Right ventricle myocardium superior (tissue), 1 donor: ENCODE measurements around the gene CABYR. TPM values are rescaled to one million over a fixed set of nuclear protein-coding genes. Genes with fewer than 3 reads are reported as not detected.
A peak's percentile ranks its signal among the peaks of the same experiment; 100 is the strongest.

ENCODE experiments used
- ATAC-seq: fragments of 200-7000 bp; cut with Tn5 transposase; one replicate; pipeline ENCODE4 v1.9.1; 2020; ENCODE audit warnings: mild to moderate bottlenecking; ENCODE audit not compliant: poor library complexity
- DNase-seq: peaks from one replicate; pipeline ENCODE4 v3.0.0-alpha.2; 2020
- intact Hi-C: fragments of 100-400 bp; cut with DNase I; formaldehyde crosslinking; loops from one replicate; pipeline ENCODE4 v1.11.2; 2022
- long read RNA-seq: library from polyadenylated mRNA; unstranded; transcript quantifications from one replicate; pipeline ENCODE4 v2.0.0, GENCODE V29; 2021
- total RNA-seq: library from RNA; stranded (reverse); fragmentation: NEBNext Ultra II Directional; extraction: Animal tissue kit (Norgen Biotek cat#: 25700); gene quantifications from one replicate; pipeline ENCODE4 v1.2.1, GENCODE V29; 2021
- donor health status: DM: no; HTN: yes; CAD: no; lungs with severe emphysema.

Gene CABYR, protein sequence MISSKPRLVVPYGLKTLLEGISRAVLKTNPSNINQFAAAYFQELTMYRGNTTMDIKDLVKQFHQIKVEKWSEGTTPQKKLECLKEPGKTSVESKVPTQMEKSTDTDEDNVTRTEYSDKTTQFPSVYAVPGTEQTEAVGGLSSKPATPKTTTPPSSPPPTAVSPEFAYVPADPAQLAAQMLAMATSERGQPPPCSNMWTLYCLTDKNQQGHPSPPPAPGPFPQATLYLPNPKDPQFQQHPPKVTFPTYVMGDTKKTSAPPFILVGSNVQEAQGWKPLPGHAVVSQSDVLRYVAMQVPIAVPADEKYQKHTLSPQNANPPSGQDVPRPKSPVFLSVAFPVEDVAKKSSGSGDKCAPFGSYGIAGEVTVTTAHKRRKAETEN
- not detected for total RNA-seq
- long read RNA-seq, result 0 reads

- peak; percentile 79 for DNase-seq
- intact Hi-C loops, result no loop called here
- peak; percentile 93 for ATAC-seq
These were observed at the start of gene CABYR for GRCh38 chr18:24138789-24139616. CABYR (plus strand) TSS chr18:24139062; CDS start chr18:24143115, 4,053 bp downstream.

DNA sequence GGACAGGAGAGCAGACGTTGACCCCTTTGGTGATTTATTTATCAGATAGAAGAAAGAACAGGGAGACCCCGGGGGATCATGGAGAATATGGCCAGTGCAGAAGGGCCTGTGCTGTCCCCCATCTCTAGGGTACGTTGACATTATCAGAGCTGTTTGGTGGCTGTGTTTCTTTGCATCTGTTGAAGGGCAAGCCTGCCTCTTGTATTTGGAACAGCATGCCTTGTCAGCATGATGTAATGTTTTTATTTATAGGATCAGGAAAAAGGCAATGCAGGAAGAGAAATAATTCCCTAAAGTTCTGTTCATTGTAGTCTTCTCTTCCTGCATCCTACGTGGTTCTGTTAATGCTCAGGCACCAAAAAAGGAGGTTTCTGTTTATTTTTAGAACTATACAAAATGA is 49.8 kb upstream of the CABYR start:
- DNase-seq (no peak), ATAC-seq (peak; percentile 86)
- intact Hi-C loops, result no loop called here

GRCh38 chr18:24089515-24090337 is 49.1 kb upstream of the CABYR start:
- DNase-seq, result no peak
- peak; percentile 66 for ATAC-seq
- intact Hi-C loops, result no loop called here

DNA sequence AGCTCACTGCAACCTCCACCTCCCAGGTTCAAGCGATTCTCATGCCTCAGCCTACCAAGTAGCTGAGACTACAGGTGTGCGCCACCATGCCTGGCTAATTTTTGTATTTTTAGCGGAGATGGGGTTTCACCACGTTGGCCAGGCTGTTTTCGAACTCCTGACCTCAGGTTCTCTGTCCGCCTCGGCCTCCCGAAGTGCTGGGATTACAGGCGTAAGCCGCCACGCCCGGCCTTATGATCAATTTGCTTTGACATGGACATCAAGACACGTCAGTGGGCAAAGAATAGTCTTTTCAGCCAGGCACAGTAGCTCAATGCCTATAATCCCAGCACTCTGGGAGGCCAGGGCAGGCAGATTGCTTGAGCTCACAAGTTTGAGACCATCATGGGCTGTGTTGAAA is 48.0 kb upstream of the CABYR start:
- intact Hi-C loops, result no loop called here
- ATAC-seq (no peak), DNase-seq (no peak)

DNA sequence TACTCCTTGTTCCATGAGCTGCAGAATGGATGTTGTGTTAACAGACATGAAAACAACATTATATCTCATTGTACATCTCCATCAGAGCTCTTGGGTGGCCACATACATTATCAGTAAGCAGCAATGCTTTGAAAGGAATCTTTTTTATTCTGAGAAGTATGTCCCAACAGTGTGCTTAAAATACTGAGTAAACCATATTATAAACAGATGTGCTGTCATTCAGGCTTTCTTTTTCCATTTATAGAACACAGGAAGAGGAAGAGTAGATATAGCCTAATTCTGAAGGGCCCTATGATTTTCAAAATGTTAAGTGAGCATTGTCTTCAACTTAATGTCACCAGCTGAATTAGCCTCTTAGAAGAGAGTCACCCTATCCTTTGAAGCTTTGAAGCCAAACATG is 44.3 kb upstream of the CABYR start:
- intact Hi-C loops, result no loop called here
- ATAC-seq (no peak), DNase-seq (no peak)

GRCh38 chr18:24095976-24096375 is 42.9 kb upstream of the CABYR start:
- intact Hi-C loops, result no loop called here
- ATAC-seq (no peak), DNase-seq (no peak)

DNA sequence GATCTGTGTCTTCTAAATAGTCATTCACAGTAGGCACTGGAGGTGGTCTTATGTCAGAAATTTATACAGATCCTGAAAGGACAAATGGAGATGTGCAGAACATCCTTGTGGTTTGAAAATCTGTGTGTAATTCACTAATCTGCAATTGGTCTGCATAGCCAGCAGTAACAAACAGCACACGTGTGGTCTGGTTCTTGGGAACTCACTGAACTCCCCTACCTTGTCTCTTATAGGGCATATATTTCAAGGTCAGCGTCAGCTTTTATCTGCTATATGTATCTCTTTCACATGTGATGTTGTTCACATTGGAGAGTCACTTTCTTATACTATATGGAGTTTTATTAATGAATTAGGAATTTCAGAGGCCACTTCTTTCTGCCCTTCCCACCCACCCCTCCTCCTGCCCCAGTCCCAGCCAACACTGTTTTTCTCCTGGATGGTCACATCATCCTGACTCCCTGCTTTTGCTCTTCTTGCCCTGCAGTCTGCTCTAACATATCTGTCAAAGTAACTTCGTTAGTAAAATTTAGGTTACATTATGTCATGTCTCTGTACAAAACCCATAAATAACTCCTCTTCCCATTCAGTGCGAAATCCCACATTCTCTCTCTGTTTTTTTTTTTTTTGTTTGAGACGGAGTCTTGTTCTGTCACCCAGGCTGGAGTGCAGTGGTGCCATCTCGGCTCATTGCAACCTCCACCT is 35.4 kb upstream of the CABYR start:
- ATAC-seq (no peak), DNase-seq (no peak)
- intact Hi-C loops, result no loop called here

DNA sequence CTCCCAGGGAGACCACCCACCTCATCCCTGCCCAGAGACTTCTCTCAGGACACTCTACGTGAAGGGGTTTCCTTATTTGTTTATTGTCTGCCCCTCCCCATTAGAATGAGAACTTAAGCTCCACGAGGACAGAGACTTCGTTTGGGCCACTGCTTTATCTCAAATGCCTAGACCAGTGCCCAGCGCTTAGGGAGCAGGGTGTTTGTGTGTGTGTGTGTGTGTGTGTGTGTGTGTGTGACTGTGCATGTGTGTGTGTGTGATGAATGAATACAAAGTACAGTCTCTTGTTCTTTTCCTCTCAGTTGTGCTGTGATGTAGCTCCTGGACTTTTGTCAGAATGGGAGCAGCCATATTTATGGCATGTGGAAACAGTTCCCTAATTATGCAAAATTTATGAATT is 34.4 kb upstream of the CABYR start:
- intact Hi-C loops, result no loop called here
- DNase-seq (no peak), ATAC-seq (no peak)

- ATAC-seq, result no peak
- intact Hi-C loops, result no loop called here
- no peak for DNase-seq
These were observed 30.2 kb upstream of the CABYR start for GRCh38 chr18:24108641-24109040.

- intact Hi-C loops, result loop anchor here (10.0 kb wide), 2 partner anchors 147 to 187 kb away; no protein-coding TSS in a partner anchor
- DNase-seq (no peak), ATAC-seq (no peak)
These were observed 26.9 kb upstream of the CABYR start for GRCh38 chr18:24111936-24112335.

GRCh38 chr18:24112464-24112863 is 26.4 kb upstream of the CABYR start:
- ATAC-seq (no peak), DNase-seq (no peak)
- intact Hi-C loops, result loop anchor here (10.0 kb wide), 2 partner anchors 148 to 188 kb away; no protein-coding TSS in a partner anchor

DNA sequence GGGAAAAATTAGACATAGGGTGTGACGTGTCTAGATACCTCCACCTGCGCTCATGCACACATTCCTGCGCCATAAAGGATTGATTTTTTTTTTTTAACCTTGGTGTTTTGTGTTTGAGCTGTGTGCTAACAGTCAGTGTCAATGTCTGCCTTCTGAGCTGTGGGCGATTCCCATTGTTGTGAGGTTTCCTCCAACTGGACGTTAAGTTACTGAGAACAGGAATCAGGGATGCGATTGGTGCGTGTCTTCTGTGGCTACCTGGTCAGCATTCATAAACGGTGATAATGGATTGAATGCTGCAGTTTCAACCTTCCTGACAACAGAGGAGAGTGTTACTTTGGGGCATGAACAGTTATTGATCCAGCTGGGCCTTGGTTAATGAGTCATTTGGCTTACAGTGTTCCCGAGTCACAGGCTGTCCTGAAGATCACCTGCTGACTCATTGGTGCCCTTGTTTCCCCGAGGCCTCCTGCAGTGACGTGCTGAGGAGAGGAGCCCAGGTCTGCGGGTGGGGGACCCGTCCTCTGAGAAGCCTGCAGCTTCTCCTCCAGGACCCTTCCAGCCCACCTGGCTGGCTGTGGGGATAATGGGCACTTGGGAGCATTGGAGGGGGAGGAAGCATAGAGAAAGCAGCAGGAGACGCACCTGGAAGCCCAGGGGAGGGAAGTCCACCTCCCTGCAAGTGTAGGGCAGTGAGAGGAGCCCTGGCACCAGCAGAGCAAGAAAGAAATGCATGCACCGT is 25.8 kb upstream of the CABYR start:
- ATAC-seq (no peak), DNase-seq (no peak)
- intact Hi-C loops, result loop anchor here (10.0 kb wide), 2 partner anchors 148 to 188 kb away; no protein-coding TSS in a partner anchor

GRCh38 chr18:24114924-24115549 is 23.8 kb upstream of the CABYR start:
- DNase-seq (no peak), ATAC-seq (no peak)
- intact Hi-C loops, result loop anchor here (10.0 kb wide), 2 partner anchors 150 to 190 kb away; no protein-coding TSS in a partner anchor

DNA sequence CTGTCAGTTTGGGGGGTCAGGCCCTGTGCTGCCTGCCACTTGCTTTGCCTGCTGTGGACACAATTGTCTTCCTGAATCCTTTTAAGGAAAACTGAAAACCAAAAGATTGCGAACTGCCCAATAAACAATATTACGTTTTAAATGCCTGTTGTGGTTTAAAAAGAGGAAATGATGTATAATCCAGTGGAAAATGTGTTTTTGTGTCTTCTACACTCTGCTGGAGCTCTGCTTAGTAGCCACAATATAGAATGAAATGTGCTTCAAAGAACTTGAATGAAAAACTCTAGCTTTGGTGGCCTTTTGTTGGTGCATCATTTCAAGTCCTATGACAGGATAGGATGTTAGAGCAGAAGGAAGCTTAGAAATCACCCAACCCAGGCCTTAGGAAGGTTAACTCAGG is 23.2 kb upstream of the CABYR start:
- intact Hi-C loops, result loop anchor here (10.0 kb wide), 2 partner anchors 151 to 191 kb away; no protein-coding TSS in a partner anchor
- DNase-seq, result no peak
- no peak for ATAC-seq

DNA sequence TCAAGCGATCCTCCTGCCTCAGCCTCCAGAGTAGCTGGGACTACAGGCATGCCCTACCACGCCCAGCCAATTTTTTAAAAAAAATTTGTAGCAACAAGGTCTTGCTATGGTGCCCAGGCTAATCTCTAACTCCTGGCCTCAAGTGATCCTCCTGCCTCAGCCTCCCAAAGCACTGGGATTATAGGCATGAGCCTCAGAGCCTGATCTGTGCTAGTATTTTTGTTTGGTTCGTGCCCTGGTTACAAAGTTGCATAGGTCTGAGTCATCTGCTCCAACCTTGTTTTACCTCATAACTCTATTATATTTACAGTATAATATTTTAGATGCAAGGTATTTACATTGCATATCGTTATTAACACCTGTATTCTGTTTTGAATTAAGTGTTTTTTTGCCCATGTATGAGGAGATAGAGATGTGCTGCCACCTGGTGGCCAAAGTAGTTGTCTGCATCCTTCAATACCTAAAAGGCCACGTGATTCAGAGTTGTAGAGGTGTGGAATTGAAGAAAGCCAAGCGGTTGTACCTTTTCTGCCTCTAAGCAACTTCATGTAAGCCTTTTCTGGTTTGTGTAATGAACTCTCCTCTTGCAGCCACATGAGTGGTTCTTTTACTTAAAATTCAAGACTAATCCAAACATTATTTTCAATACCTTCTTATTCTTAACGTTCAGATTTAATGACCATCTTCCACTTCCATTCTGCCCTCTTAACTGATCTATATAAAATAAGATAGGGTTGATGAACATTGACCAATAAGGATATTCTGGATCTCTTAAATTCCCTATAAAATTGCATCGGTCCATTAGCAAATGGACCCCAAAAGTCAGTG is 19.9 kb upstream of the CABYR start:
- ATAC-seq (peak; percentile 88), DNase-seq (peak; percentile 69)
- intact Hi-C loops, result loop anchor here (10.0 kb wide), 2 partner anchors 154 to 194 kb away; no protein-coding TSS in a partner anchor

DNA sequence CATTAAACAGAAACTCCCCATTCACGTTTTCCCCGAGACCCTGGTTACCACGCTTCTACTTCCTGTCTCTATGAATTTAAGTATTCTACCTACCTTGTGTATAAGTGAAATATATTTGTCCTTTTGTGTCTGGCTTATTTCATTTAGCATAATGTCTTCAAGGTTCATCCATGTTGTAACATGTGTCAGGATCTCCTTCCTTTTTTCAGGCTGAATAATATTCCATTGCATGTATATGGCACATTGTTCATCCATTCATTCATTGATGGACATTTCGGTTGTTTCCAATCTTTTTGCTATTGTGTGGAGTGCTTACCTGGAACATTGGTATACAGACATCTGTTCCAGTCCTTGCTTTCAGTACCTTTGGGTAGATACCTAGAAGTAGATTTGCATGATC is 18.2 kb upstream of the CABYR start:
- no peak for ATAC-seq
- intact Hi-C loops, result no loop called here
- DNase-seq, result no peak
